ENCODE data around the gene CLIC4. TPM values are rescaled to one million over a fixed set of nuclear protein-coding genes. Genes with fewer than 3 reads are reported as not detected.

Gene CLIC4
- total and polyA plus RNA-seq, 2 of the 8 experiments (the other 6 are each of a cell fraction or from before 2014, with no cell fraction given), result 77.5 to 293 TPM

GRCh38 chr1:24884751-24885150 is 139.5 kb downstream of the CLIC4 start:
- Histone ChIP-seq H3K23me2 (ENCODE audit: low read depth, low read length) (no peaks in the 10 kb centered on the region), H3K27me3 (replicated peaks in 1 of 4; ENCODE audit: control insufficient read depth in 3 of 4, extremely low read depth in 1 of 4, insufficient read depth in 3 of 4, low read length in 3 of 4) (peaks cover 0 to 1% (median 0%) of the 10 kb centered on the region in 4 experiments; a peak in 1 of 7 replicates), H3K36me3 (ENCODE audit: control insufficient read depth in 2 of 4, insufficient read depth in 4 of 4, low read length in 3 of 4) (no peaks in the 10 kb centered on the region), H3K4me2 (ENCODE audit: insufficient read depth in 1 of 2, low read depth in 2 of 2, low read length in 2 of 2) (no peak overlapping the region), H4K91ac (replicated peaks; ENCODE audit: insufficient read length, low read length) (no peak overlapping the region), H4K5ac (ENCODE audit: insufficient read length, low read depth, low read length) (no peak overlapping the region), H2BK20ac (ENCODE audit: low read length) (no peak overlapping the region), H3K4me1 (replicated peaks in 1 of 4; ENCODE audit: control insufficient read depth in 3 of 4, insufficient read depth in 4 of 4, low read length in 3 of 4) (no peaks in the 10 kb centered on the region), H2BK5ac (ENCODE audit: low read depth, low read length) (no peak overlapping the region), H3K79me2 (ENCODE audit: control insufficient read depth in 1 of 2, insufficient read depth in 2 of 2, low read length in 2 of 2) (no peaks in the 10 kb centered on the region), H3K4me3 (ENCODE audit: extremely low read depth in 1 of 4, insufficient read depth in 2 of 4, low read depth in 3 of 4, low read length in 4 of 4) (no peak overlapping the region), H2BK15ac (ENCODE audit: low read length) (no peak overlapping the region), H3K79me1 (ENCODE audit: low read depth, low read length) (no peaks in the 10 kb centered on the region), H3K14ac (ENCODE audit: insufficient read length) (no peak overlapping the region), H3K56ac (replicated peaks; ENCODE audit: insufficient read length, low read depth, low read length) (no peak overlapping the region), H3K27ac (ENCODE audit: low read depth, low read length) (no peak overlapping the region), H2AFZ (ENCODE audit: low read length) (no peak overlapping the region), H2AK5ac (ENCODE audit: low read depth, low read length) (no peak overlapping the region), H3K9me3 (ENCODE audit: insufficient read depth in 2 of 2, low read depth in 1 of 2, low read length in 1 of 2) (no peaks in the 10 kb centered on the region), H4K8ac (ENCODE audit: extremely low read depth, insufficient read depth, low read length) (no peak overlapping the region), H2BK12ac (ENCODE audit: low read depth, low read length) (no peak overlapping the region), H2BK120ac (replicated peaks; ENCODE audit: low read depth, low read length) (no peak overlapping the region), H3K4ac (replicated peaks; ENCODE audit: insufficient read length, low read depth, low read length) (no peak overlapping the region), H3K9ac (replicated peaks in 1 of 4; ENCODE audit: extremely low read depth in 1 of 4, low read depth in 3 of 4, low read length in 3 of 4) (no peak overlapping the region), H3K23ac (ENCODE audit: insufficient read length) (no peak overlapping the region), H4K20me1 (replicated peaks in 1 of 2; ENCODE audit: control insufficient read depth in 1 of 2, insufficient read depth in 2 of 2, low read length in 2 of 2) (no peaks in the 10 kb centered on the region), H3K18ac (ENCODE audit: extremely low read depth, low read length) (no peak overlapping the region)
- POLR2A ChIA-PET (ENCODE audit: partially characterized antibody), result no interaction called here
- no peak for FAIRE-seq
- TF ChIP-seq CHD2 (IDR thresholded peaks at IDR 0.05; ENCODE audit: low read length) (no peak), JUND (IDR thresholded peaks at IDR 0.05; ENCODE audit: low read length) (no peak), RFX5 (IDR thresholded peaks at IDR 0.05; ENCODE audit: borderline replicate concordance, low read depth, low read length) (no peak), EGR1 (IDR thresholded peaks at IDR 0.05; ENCODE audit: borderline replicate concordance, low read depth, low read length) (no peak), TBP (IDR thresholded peaks at IDR 0.05; ENCODE audit: low read depth, low read length) (no peak), ZNF274 (IDR thresholded peaks at IDR 0.05; ENCODE audit: borderline replicate concordance, extremely low read depth, low read length) (no peak), BACH1 (IDR thresholded peaks at IDR 0.05; ENCODE audit: low read length) (no peak), POLR2AphosphoS5 (IDR thresholded peaks at IDR 0.05; ENCODE audit: low read depth, low read length) (no peak), CEBPB (IDR thresholded peaks at IDR 0.05; ENCODE audit: low read depth, low read length) (no peak), SP1 (IDR thresholded peaks at IDR 0.05; ENCODE audit: low read depth, low read length) (no peak), CTBP2 (IDR thresholded peaks at IDR 0.05; ENCODE audit: borderline replicate concordance, insufficient read depth, insufficient read length, low read length) (no peak), POLR2A (IDR thresholded peaks at IDR 0.05; ENCODE audit: control extremely low read depth in 1 of 2, low read depth in 2 of 2, low read length in 2 of 2) (no peak), KDM5A (IDR thresholded peaks at IDR 0.05; ENCODE audit: low read length) (no peak), HDAC6 (IDR thresholded peaks at IDR 0.05; ENCODE audit: low read depth, low read length) (no peak), SUZ12 (IDR thresholded peaks at IDR 0.05; ENCODE audit: low read length) (no peak), TAF7 (optimal IDR thresholded peaks at IDR 0.05; ENCODE audit: borderline replicate concordance, low read depth, low read length) (no peak), USF2 (IDR thresholded peaks at IDR 0.05; ENCODE audit: low read length) (no peak)
- CTCF ChIA-PET (ENCODE audit: partially characterized antibody), result interaction anchor here (1.3 to 5.8 kb wide), 3 partner anchors 13 to 169 kb away, joined by 3 to 62 read pairs (median 6); no protein-coding TSS in a partner anchor
- no peak for DNase-seq (ENCODE audit: low read depth in 1 of 2, low spot score in 2 of 2)
